Loucy (cell line): Measurements from ENCODE around the gene THSD7A.
"Not testable (repeated sequence)": the region's sequence is repeated elsewhere in the genome, so short reads cannot be mapped to it uniquely, and the experiment has no call there.

Experiments used
- H2AFZ ChIP-seq: fragments of 200-600 bp; sonication (generic); 2 replicates; pipeline ENCODE4 v1.6.0; 2016; ENCODE audit warnings: antibody characterized with exemption, mild to moderate bottlenecking, low read length, moderate library complexity
- H3F3A ChIP-seq: fragments of 200-600 bp; 2 replicates; pipeline ENCODE4 v1.6.0; 2016; ENCODE audit warnings: antibody characterized with exemption, low read depth, mild to moderate bottlenecking
- H3K27me3 ChIP-seq: fragments of 200-600 bp; sonication (generic); 2 replicates; pipeline ENCODE4 v1.6.1; 2014; ENCODE audit warnings: low read length, mild to moderate bottlenecking; ENCODE audit not compliant: insufficient read depth, poor library complexity, severe bottlenecking
- H3K36me3 ChIP-seq: fragments of 200-600 bp; sonication (generic); 2 replicates; pipeline ENCODE4 v1.6.1; 2016; ENCODE audit warnings: low read length; ENCODE audit not compliant: insufficient read depth
- H3K4me1 ChIP-seq: fragments of 200-600 bp; sonication (generic); 2 replicates; pipeline ENCODE4 v1.5.1; 2014; ENCODE audit warnings: low read length, mild to moderate bottlenecking; ENCODE audit not compliant: insufficient read depth, poor library complexity, severe bottlenecking
- H3K4me2 ChIP-seq: fragments of 200-600 bp; sonication (generic); 2 replicates; pipeline ENCODE4 v1.6.0; 2014; ENCODE audit warnings: antibody characterized with exemption, low read length, low read depth, mild to moderate bottlenecking; ENCODE audit not compliant: poor library complexity, severe bottlenecking
- H3K4me3 ChIP-seq: fragments of 200-600 bp; sonication (generic); 2 replicates; pipeline ENCODE4 v1.5.1; 2014; ENCODE audit warnings: low read length, mild to moderate bottlenecking, mixed read lengths; ENCODE audit not compliant: poor library complexity, severe bottlenecking
- H3K79me2 ChIP-seq: fragments of 200-600 bp; sonication (generic); 2 replicates; pipeline ENCODE4 v1.6.1; 2014; ENCODE audit warnings: low read length; ENCODE audit not compliant: insufficient read depth
- H3K9ac ChIP-seq: fragments of 200-600 bp; sonication (generic); 2 replicates; pipeline ENCODE4 v1.6.0; 2014; ENCODE audit warnings: mild to moderate bottlenecking, low read depth, low read length, moderate library complexity; ENCODE audit not compliant: poor library complexity, severe bottlenecking
- H3K9me2 ChIP-seq: fragments of 200-600 bp; sonication (generic); replicated peaks from 2 replicates; pipeline ENCODE4 v1.6.1; 2016; ENCODE audit warnings: low read depth, low read length, mixed read lengths
- H3K9me3 ChIP-seq: fragments of 200-600 bp; sonication (generic); 2 replicates; pipeline ENCODE4 v1.6.1; 2014; ENCODE audit warnings: mild to moderate bottlenecking, antibody characterized with exemption, low read length, low read depth; ENCODE audit not compliant: insufficient read depth
- H4K20me1 ChIP-seq: fragments of 200-600 bp; sonication (generic); 2 replicates; pipeline ENCODE4 v1.6.0; 2014; ENCODE audit warnings: antibody characterized with exemption, low read length, mild to moderate bottlenecking; ENCODE audit not compliant: insufficient read depth, poor library complexity, severe bottlenecking
- EZH2phosphoT487 ChIP-seq: fragments of 200-600 bp; IDR thresholded peaks from 2 replicates; pipeline ENCODE4 v1.6.1; 2018; ENCODE audit warnings: antibody characterized with exemption, mild to moderate bottlenecking, moderate library complexity, borderline replicate concordance
- TF ChIP-seq, protein P1 (sequence below): fragments of 200-600 bp; sonication (generic); conservative IDR thresholded peaks from 2 replicates; pipeline ENCODE4 v1.5.1; 2014; ENCODE audit warnings: mild to moderate bottlenecking, antibody characterized with exemption, low read length

The THSD7A gene

DNA sequence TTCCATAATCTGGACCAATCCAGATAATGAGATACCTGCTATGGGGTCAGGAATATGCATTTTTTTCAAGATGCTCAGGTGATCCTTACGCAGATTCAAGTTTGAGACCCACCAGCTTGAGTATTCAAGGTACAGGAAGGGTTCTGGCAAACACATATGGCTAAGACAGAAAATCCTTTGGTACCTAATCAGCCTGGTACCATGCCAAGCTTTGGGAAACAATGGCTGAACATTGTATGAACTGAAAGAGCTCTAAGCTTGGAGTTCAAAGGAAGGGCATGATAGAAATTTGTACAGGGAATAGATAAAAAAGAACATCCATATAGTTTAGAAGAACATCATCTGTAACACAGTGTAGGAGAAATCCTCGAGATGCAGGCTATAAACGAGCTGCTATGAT lies 382.7 kb downstream of the THSD7A start:
- H3K4me2 ChIP-seq, result no peak overlapping the region
- no peak overlapping the region for H3K9ac ChIP-seq
- no peak overlapping the region for H3K4me3 ChIP-seq
- TF ChIP-seq, protein P1, sequence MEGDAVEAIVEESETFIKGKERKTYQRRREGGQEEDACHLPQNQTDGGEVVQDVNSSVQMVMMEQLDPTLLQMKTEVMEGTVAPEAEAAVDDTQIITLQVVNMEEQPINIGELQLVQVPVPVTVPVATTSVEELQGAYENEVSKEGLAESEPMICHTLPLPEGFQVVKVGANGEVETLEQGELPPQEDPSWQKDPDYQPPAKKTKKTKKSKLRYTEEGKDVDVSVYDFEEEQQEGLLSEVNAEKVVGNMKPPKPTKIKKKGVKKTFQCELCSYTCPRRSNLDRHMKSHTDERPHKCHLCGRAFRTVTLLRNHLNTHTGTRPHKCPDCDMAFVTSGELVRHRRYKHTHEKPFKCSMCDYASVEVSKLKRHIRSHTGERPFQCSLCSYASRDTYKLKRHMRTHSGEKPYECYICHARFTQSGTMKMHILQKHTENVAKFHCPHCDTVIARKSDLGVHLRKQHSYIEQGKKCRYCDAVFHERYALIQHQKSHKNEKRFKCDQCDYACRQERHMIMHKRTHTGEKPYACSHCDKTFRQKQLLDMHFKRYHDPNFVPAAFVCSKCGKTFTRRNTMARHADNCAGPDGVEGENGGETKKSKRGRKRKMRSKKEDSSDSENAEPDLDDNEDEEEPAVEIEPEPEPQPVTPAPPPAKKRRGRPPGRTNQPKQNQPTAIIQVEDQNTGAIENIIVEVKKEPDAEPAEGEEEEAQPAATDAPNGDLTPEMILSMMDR, result no peak
- TF ChIP-seq EZH2phosphoT487, result no peak
- H3K27me3 ChIP-seq, result no peaks in the 10 kb centered on the region
- no peaks in the 10 kb centered on the region for H3F3A ChIP-seq
- H2AFZ ChIP-seq, result no peak overlapping the region
- H3K9me2 ChIP-seq, result no peaks in the 10 kb centered on the region
- H3K4me1 ChIP-seq, result peaks cover 9% of the 10 kb centered on the region
- no peaks in the 10 kb centered on the region for H3K9me3 ChIP-seq
- H3K79me2 ChIP-seq, result no peaks in the 10 kb centered on the region
- H4K20me1 ChIP-seq, result no peaks in the 10 kb centered on the region
- H3K36me3 ChIP-seq, result no peaks in the 10 kb centered on the region

DNA sequence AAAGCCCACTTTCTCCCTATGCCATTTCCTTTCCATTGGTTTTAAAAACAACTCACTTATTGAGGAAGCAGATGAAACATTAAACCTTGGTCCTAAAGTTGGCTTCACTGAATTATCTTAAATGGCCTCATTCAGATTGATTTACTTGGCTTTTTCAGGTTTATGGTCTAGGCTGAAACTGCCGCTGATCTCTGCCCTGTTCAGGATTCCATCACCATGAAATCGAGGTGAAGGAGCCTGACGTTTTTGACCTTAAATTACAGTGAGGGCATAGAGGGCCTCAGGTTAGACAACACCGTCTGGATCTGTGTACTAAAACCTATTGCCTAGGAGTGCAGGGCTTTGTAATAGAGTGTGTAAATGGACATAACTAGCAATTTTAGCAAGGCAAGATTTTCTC lies 383.7 kb downstream of the THSD7A start:
- H3K4me2 ChIP-seq, result no peak overlapping the region
- H3K4me3 ChIP-seq, result no peak overlapping the region
- peaks cover 9% of the 10 kb centered on the region for H3K4me1 ChIP-seq
- no peak overlapping the region for H2AFZ ChIP-seq
- no peaks in the 10 kb centered on the region for H3K27me3 ChIP-seq
- no peaks in the 10 kb centered on the region for H3F3A ChIP-seq
- H3K79me2 ChIP-seq, result no peaks in the 10 kb centered on the region
- no peaks in the 10 kb centered on the region for H3K9me2 ChIP-seq
- H3K36me3 ChIP-seq, result no peaks in the 10 kb centered on the region
- H4K20me1 ChIP-seq, result no peaks in the 10 kb centered on the region
- no peaks in the 10 kb centered on the region for H3K9me3 ChIP-seq
- no peak overlapping the region for H3K9ac ChIP-seq
- TF ChIP-seq, protein P1, result no peak
- TF ChIP-seq EZH2phosphoT487, result no peak

DNA sequence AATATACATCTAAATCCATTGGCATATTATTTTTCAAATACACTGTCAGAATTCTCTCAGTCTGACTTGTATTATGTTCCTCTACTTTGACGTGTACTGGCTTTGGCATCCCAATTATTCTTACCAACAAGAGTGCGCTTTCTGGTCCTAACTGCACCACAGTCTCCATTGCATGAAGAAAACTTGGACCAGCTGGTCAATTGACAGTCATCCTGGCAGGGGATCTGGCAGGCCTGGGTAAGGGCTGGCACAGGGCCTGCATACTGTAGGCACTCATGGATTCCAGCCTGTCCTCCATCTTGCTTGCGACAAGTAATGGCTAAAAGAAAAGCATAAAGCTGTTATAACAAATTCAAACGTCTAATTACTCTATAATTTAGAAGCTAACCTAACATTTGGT lies 384.9 kb downstream of the THSD7A start:
- Histone ChIP-seq H3K4me3 (no peak overlapping the region), H3K4me1 (peaks cover 9% of the 10 kb centered on the region), H3K9me2 (no peaks in the 10 kb centered on the region), H2AFZ (no peak overlapping the region), H3K9ac (no peak overlapping the region), H3K27me3 (no peaks in the 10 kb centered on the region), H3K4me2 (no peak overlapping the region), H3K79me2 (no peaks in the 10 kb centered on the region), H3K36me3 (no peaks in the 10 kb centered on the region), H3F3A (no peaks in the 10 kb centered on the region), H3K9me3 (no peaks in the 10 kb centered on the region), H4K20me1 (no peaks in the 10 kb centered on the region)
- no peak for TF ChIP-seq EZH2phosphoT487
- TF ChIP-seq, protein P1, result no peak

DNA sequence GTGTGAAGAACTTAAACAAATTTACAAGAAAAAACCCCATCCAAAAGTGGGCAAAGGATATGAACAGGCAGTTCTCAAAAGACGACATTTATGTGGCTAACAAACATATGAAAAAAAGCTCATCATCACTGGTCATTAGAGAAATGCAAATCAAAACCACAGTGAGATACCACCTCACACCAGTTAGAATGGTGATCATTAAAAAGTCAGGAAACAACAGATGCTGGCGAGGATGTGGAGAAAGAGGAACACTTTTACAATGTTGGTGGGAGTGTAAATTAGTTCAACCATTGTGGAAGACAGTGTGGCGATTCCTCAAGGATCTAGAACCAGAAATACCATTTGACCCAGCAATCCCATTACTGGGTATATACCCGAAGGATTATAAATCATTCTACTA lies 388.1 kb downstream of the THSD7A start:
- not testable (repeated sequence) for H3K9me2 ChIP-seq, H3K36me3 ChIP-seq, H3K9me3 ChIP-seq, H3K4me2 ChIP-seq, H3F3A ChIP-seq, H3K79me2 ChIP-seq, H3K4me3 ChIP-seq, H3K4me1 ChIP-seq, H3K27me3 ChIP-seq, H4K20me1 ChIP-seq, H2AFZ ChIP-seq, H3K9ac ChIP-seq
